ENCODE results near the gene TBKBP1.

TBKBP1 gene

DNA sequence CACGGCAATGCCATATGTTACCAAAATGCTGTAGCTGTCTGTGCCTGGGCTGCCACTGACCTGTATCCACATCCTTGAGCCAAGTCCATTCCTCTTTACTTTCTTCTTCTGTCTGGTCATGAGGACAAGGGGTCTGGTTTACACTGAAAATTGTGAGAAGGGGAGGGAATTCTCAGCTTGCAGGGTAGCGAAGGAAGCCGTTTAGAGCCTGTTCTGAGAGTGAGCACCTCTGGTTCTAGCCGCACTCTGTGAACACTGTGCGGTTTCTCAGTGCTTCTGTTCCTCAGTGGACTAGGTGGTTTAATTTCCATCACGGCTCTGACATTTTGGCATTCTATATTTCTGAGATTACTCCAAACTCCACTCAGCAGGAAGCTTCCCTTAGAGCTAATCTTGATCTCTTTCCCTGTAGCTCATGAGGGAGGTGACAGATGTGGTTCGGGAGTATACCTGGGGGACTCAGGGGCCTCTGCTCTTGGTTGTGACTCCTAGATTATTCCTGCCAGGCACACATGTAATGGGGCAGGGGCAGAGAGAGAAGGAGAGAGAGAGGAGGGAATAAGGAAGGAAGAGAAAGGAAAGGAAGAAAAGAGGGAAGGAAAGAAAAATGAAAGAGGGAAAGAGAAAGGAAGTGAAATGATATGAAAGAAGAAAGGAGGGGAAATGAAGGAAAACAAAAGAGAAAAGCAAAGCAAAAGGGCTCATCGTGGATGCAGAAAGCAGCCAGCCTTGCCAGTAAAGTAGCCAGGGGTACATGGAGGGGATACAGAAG lies 24.9 kb downstream of the TBKBP1 start:
- H3K27ac ChIP-seq (ENCODE audit: insufficient read depth in 1 of 2, low read depth in 1 of 2, low read length in 2 of 2, poor library complexity in 1 of 2, severe bottlenecking in 2 of 2), result no peak overlapping the region
- WGBS (ENCODE audit: insufficient coverage), result 30% methylated on average over 6 of the region's 8 CpGs
- CTCF ChIA-PET, result interaction anchor here (0.6 to 11.4 kb wide), 14 partner anchors 9 to 393 kb away, joined by 3 to 118 read pairs (median 4); partner anchors contain the start of gene TBX21
- no peaks in the 10 kb centered on the region for H3K9me3 ChIP-seq (ENCODE audit: control extremely low read depth in 1 of 5, control insufficient read depth in 4 of 5, insufficient read depth in 2 of 5, low read depth in 1 of 5, low read length in 4 of 5)
- peaks cover 0 to 10% (median 0%) of the 10 kb centered on the region in 5 experiments for H3K27me3 ChIP-seq (replicated peaks in 2 of 5; ENCODE audit: control insufficient read depth in 4 of 5, insufficient read depth in 5 of 5, low read length in 4 of 5)
- POLR2A ChIA-PET, result interaction anchor here (0.6 to 1.4 kb wide), 5 partner anchors 11 to 1103 kb away, joined by 3 to 5 read pairs (median 4); partner anchors contain the start of gene TBX21
- no peaks in the 10 kb centered on the region for H3K36me3 ChIP-seq (ENCODE audit: control insufficient read depth in 4 of 4, insufficient read depth in 4 of 4, low read length in 3 of 4)
- peaks cover 10 to 69% (median 61%) of the 10 kb centered on the region in 4 experiments for H3K4me1 ChIP-seq (ENCODE audit: control extremely low read depth in 1 of 4, control insufficient read depth in 4 of 4, insufficient read depth in 4 of 4, low read length in 3 of 4)
- no peak for DNase-seq
- peak overlapping the region in 3 of 7 experiments; percentile 6 to 54 (median 22) for H3K4me3 ChIP-seq (ENCODE audit: control insufficient read depth in 1 of 7, extremely low read depth in 1 of 7, insufficient read depth in 4 of 7, low read depth in 2 of 7, low read length in 6 of 7)

DNA sequence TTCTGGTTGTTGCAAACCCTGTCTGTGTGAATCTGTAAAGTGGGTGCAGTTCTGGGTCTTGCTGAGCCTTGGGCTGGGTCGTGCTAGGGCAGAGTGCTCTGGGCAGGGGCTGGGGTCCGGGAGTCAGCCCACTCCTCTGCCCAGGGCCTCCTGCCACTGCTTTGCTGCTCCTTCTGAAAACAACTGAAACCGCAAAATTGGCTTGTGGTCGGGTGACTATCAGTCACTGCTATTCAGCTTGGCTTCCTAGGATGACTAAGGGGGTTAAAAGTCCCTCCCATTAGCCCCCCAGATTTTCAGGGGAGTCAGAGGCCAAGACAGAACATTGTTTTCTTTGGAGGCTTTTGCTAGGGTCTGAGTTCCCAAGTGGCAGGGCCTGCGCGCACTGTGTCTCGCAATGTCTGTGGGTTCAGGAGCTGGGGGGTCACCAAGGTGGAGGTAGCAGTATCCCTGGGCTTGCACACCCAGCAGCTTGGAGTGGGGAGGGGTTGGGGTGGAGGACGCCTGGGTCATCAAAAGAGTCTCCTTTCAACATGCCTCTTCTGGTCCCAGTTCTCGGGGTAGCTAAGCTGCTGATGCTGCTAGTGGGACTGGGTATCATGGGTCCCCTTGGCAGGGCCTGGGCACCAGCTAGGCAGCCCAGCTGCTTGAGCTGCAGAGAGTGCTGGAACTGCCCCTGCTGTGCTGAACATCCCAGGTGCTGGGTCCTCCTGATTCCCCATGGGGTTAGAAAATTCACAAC lies 25.6 kb downstream of the TBKBP1 start:
- DNase-seq, result peak; percentile 80 to 96 (median 95)
- ChIA-PET CTCF (interaction anchor here (1.0 to 11.4 kb wide), 7 partner anchors 10 to 55 kb away, joined by 3 to 118 read pairs (median 16); partner anchors contain the start of gene TBX21), POLR2A (interaction anchor here (0.6 to 1.0 kb wide), 2 partner anchors 12 to 16 kb away, joined by 3 to 4 read pairs; no protein-coding TSS in a partner anchor)
- Histone ChIP-seq H3K36me3 (ENCODE audit: control insufficient read depth in 4 of 4, insufficient read depth in 4 of 4, low read length in 3 of 4) (no peaks in the 10 kb centered on the region), H3K4me3 (ENCODE audit: control insufficient read depth in 1 of 7, extremely low read depth in 1 of 7, insufficient read depth in 4 of 7, low read depth in 2 of 7, low read length in 6 of 7) (peak overlapping the region in 5 of 7 experiments; percentile 4 to 54 (median 22)), H3K27me3 (replicated peaks in 2 of 5; ENCODE audit: control insufficient read depth in 4 of 5, insufficient read depth in 5 of 5, low read length in 4 of 5) (peaks cover 0 to 12% (median 0%) of the 10 kb centered on the region in 5 experiments), H3K27ac (ENCODE audit: insufficient read depth in 1 of 2, low read depth in 1 of 2, low read length in 2 of 2, poor library complexity in 1 of 2, severe bottlenecking in 2 of 2) (no peak overlapping the region), H3K4me1 (ENCODE audit: control extremely low read depth in 1 of 4, control insufficient read depth in 4 of 4, insufficient read depth in 4 of 4, low read length in 3 of 4) (peaks cover 10 to 69% (median 60%) of the 10 kb centered on the region in 4 experiments), H3K9me3 (ENCODE audit: control extremely low read depth in 1 of 5, control insufficient read depth in 4 of 5, insufficient read depth in 2 of 5, low read depth in 1 of 5, low read length in 4 of 5) (no peaks in the 10 kb centered on the region)
- WGBS (ENCODE audit: insufficient coverage), result 11% methylated on average over 6 of the region's 9 CpGs

DNA sequence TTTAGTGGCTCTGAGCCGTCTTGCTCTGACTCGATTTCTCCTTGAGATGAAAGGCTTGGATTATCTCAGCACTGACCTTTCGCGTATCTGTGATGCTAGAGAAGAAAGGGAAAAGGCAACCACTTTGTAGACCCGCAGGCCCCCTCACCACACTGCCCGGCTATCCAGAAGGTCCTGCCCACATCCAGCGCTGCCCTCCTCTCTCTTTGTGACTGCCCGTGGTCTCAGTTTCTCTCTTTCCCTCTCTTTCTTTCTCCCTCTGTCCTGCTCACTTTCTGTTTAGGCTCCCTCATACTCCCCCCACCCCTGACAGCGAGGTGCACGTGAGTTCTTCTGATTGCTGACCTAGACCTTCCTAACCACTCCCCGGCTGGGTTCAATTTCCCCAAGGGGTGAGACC lies 26.2 kb downstream of the TBKBP1 start:
- Histone ChIP-seq H3K27me3 (replicated peaks in 2 of 5; ENCODE audit: control insufficient read depth in 4 of 5, insufficient read depth in 5 of 5, low read length in 4 of 5) (peaks cover 0 to 12% (median 0%) of the 10 kb centered on the region in 5 experiments), H3K4me1 (ENCODE audit: control extremely low read depth in 1 of 4, control insufficient read depth in 4 of 4, insufficient read depth in 4 of 4, low read length in 3 of 4) (peaks cover 10 to 67% (median 60%) of the 10 kb centered on the region in 4 experiments)
- CTCF ChIA-PET, result interaction anchor here (2.3 to 11.4 kb wide), 3 partner anchors 11 to 56 kb away, joined by 16 to 118 read pairs (median 26); partner anchors contain the start of gene TBX21

GRCh38 chr17:47720754-47721533 lies 27.0 kb downstream of the TBKBP1 start:
- ChIA-PET POLR2A (no interaction called here), CTCF (no interaction called here)
- DNase-seq, result peak; percentile 72 to 91 (median 89)
- WGBS (ENCODE audit: insufficient coverage), result 25% methylated on average over 26 of the region's 36 CpGs
- Histone ChIP-seq H3K4me1 (ENCODE audit: control extremely low read depth in 1 of 4, control insufficient read depth in 4 of 4, insufficient read depth in 4 of 4, low read length in 3 of 4) (peaks cover 10 to 64% (median 56%) of the 10 kb centered on the region in 4 experiments), H3K36me3 (ENCODE audit: control insufficient read depth in 4 of 4, insufficient read depth in 4 of 4, low read length in 3 of 4) (no peaks in the 10 kb centered on the region), H3K27me3 (replicated peaks in 2 of 5; ENCODE audit: control insufficient read depth in 4 of 5, insufficient read depth in 5 of 5, low read length in 4 of 5) (peaks cover 0 to 12% (median 0%) of the 10 kb centered on the region in 5 experiments), H3K9me3 (ENCODE audit: control extremely low read depth in 1 of 5, control insufficient read depth in 4 of 5, insufficient read depth in 2 of 5, low read depth in 1 of 5, low read length in 4 of 5) (no peaks in the 10 kb centered on the region), H3K4me3 (ENCODE audit: control insufficient read depth in 1 of 7, extremely low read depth in 1 of 7, insufficient read depth in 4 of 7, low read depth in 2 of 7, low read length in 6 of 7) (peak overlapping the region in 3 of 7 experiments; percentile 21 to 37 (median 32)), H3K27ac (ENCODE audit: insufficient read depth in 1 of 2, low read depth in 1 of 2, low read length in 2 of 2, poor library complexity in 1 of 2, severe bottlenecking in 2 of 2) (no peak overlapping the region)

More for the DNA sequence above, 26.2 kb downstream of the TBKBP1 start:
- Histone ChIP-seq H3K4me3 (ENCODE audit: control insufficient read depth in 1 of 7, extremely low read depth in 1 of 7, insufficient read depth in 4 of 7, low read depth in 2 of 7, low read length in 6 of 7) (peak overlapping the region in 2 of 7 experiments; percentile 22 to 54), H3K9me3 (ENCODE audit: control extremely low read depth in 1 of 5, control insufficient read depth in 4 of 5, insufficient read depth in 2 of 5, low read depth in 1 of 5, low read length in 4 of 5) (no peaks in the 10 kb centered on the region), H3K27ac (ENCODE audit: insufficient read depth in 1 of 2, low read depth in 1 of 2, low read length in 2 of 2, poor library complexity in 1 of 2, severe bottlenecking in 2 of 2) (no peak overlapping the region), H3K36me3 (ENCODE audit: control insufficient read depth in 4 of 4, insufficient read depth in 4 of 4, low read length in 3 of 4) (no peaks in the 10 kb centered on the region)
- DNase-seq, result no peak
- POLR2A ChIA-PET, result no interaction called here
- 71% methylated on average over 8 of the region's 11 CpGs for WGBS (ENCODE audit: insufficient coverage)

GRCh38 chr17:47721725-47722124 lies 27.8 kb downstream of the TBKBP1 start:
- ChIA-PET POLR2A (no interaction called here), CTCF (no interaction called here)
- peaks cover 0 to 12% (median 0%) of the 10 kb centered on the region in 5 experiments for H3K27me3 ChIP-seq (replicated peaks in 2 of 5; ENCODE audit: control insufficient read depth in 4 of 5, insufficient read depth in 5 of 5, low read length in 4 of 5)
- H3K9me3 ChIP-seq (ENCODE audit: control extremely low read depth in 1 of 5, control insufficient read depth in 4 of 5, insufficient read depth in 2 of 5, low read depth in 1 of 5, low read length in 4 of 5), result no peaks in the 10 kb centered on the region
- no peaks in the 10 kb centered on the region for H3K36me3 ChIP-seq (ENCODE audit: control insufficient read depth in 4 of 4, insufficient read depth in 4 of 4, low read length in 3 of 4)
- H3K4me3 ChIP-seq (ENCODE audit: control insufficient read depth in 1 of 7, extremely low read depth in 1 of 7, insufficient read depth in 4 of 7, low read depth in 2 of 7, low read length in 6 of 7), result peak overlapping the region in 2 of 7 experiments; percentile 21 to 29
- no peak overlapping the region for H3K27ac ChIP-seq (ENCODE audit: insufficient read depth in 1 of 2, low read depth in 1 of 2, low read length in 2 of 2, poor library complexity in 1 of 2, severe bottlenecking in 2 of 2)
- WGBS (ENCODE audit: insufficient coverage), result 64% methylated on average over 5 of the region's 8 CpGs
- DNase-seq, result no peak
- peaks cover 10 to 56% (median 50%) of the 10 kb centered on the region in 4 experiments for H3K4me1 ChIP-seq (ENCODE audit: control extremely low read depth in 1 of 4, control insufficient read depth in 4 of 4, insufficient read depth in 4 of 4, low read length in 3 of 4)

GRCh38 chr17:47724705-47725104 lies 30.7 kb downstream of the TBKBP1 start:
- WGBS (ENCODE audit: insufficient coverage), result 100% methylated on average over 1 of the region's 2 CpGs
- Histone ChIP-seq H3K4me3 (ENCODE audit: control insufficient read depth in 1 of 7, extremely low read depth in 1 of 7, insufficient read depth in 4 of 7, low read depth in 2 of 7, low read length in 6 of 7) (no peak overlapping the region), H3K9me3 (ENCODE audit: control extremely low read depth in 1 of 5, control insufficient read depth in 4 of 5, insufficient read depth in 2 of 5, low read depth in 1 of 5, low read length in 4 of 5) (no peaks in the 10 kb centered on the region), H3K27ac (ENCODE audit: insufficient read depth in 1 of 2, low read depth in 1 of 2, low read length in 2 of 2, poor library complexity in 1 of 2, severe bottlenecking in 2 of 2) (no peak overlapping the region), H3K27me3 (replicated peaks in 2 of 5; ENCODE audit: control insufficient read depth in 4 of 5, insufficient read depth in 5 of 5, low read length in 4 of 5) (peaks cover 0 to 12% (median 0%) of the 10 kb centered on the region in 5 experiments), H3K36me3 (ENCODE audit: control insufficient read depth in 4 of 4, insufficient read depth in 4 of 4, low read length in 3 of 4) (no peaks in the 10 kb centered on the region), H3K4me1 (ENCODE audit: control extremely low read depth in 1 of 4, control insufficient read depth in 4 of 4, insufficient read depth in 4 of 4, low read length in 3 of 4) (peaks cover 0 to 29% (median 25%) of the 10 kb centered on the region in 4 experiments)
- ChIA-PET POLR2A (no interaction called here), CTCF (interaction anchor here (0.9 to 2.0 kb wide), 4 partner anchors 18 to 60 kb away, joined by 4 to 7 read pairs (median 4); no protein-coding TSS in a partner anchor)
- no peak for DNase-seq
